ENCODE data around the gene ANK3.

The ANK3 gene

DNA sequence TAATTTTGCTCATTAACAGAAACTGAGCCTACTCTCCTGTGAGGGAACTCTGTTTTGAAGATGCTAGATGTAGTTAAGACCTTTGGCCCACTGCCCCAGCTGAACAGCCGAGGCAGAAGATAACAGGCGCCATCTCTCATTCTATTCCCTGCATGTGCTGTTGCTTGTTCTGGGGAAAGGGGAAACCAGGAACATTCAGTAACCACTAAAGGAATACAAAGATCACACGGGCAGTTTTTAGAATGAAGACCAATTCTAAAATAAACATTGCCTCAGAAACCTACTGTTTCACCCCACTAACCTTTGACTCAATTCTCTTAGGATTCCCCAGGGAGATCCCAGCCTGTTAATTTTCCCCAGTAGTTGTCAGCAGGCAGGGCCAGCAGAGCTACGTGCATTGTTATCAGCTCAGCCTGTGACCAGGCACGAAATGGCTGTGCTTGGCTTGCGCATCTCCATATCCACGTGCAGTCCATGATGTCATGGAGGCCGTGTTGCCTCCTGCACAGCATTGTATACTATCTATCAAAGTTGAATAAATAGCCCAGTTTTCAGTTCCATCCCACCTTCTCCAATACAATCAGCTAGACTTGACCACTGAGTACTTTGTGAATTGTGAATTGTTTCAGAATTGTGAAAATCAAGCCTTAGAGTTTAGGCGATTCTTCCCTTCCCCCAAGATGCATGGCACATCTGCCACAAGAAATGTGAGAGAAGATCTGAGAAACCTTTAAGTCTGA, 36.0 kb downstream of the ANK3 start:
- no peak for DNase-seq
- H3K4me3 Mint-ChIP-seq = no peak overlapping the region
- H3K4me1 Mint-ChIP-seq = no peaks in the 10 kb centered on the region
- CTCF ChIA-PET = no interaction called here
- H3K9me3 Mint-ChIP-seq = no peaks in the 10 kb centered on the region
- no peaks in the 10 kb centered on the region for H3K27me3 Mint-ChIP-seq
- no peak overlapping the region for H3K27ac Mint-ChIP-seq
- H3K36me3 Mint-ChIP-seq = no peaks in the 10 kb centered on the region

DNA sequence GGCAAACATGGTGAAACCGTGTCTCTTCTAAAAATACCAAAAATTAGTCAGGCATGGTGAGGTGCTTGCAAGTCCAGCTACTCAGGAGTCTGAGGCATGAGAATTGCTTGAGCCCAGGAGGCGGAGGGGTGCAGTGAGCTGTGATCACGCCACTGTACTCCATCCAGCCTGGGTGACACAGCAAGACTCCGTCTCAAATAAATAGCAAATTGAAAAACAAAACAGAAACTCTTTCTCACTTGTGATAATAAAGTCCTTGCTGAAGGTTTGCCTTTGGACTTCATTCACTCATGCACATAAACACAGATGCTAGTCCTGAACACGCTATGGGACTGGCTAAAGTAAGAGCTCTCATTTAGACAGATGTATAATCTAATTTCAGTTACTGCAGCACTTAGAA, 37.6 kb downstream of the ANK3 start:
- no peaks in the 10 kb centered on the region for H3K9me3 Mint-ChIP-seq
- H3K36me3 Mint-ChIP-seq = no peaks in the 10 kb centered on the region
- no peak overlapping the region for H3K4me3 Mint-ChIP-seq
- CTCF ChIA-PET = no interaction called here
- no peak overlapping the region for H3K27ac Mint-ChIP-seq
- H3K27me3 Mint-ChIP-seq = no peaks in the 10 kb centered on the region
- H3K4me1 Mint-ChIP-seq = no peaks in the 10 kb centered on the region
- DNase-seq = no peak

DNA sequence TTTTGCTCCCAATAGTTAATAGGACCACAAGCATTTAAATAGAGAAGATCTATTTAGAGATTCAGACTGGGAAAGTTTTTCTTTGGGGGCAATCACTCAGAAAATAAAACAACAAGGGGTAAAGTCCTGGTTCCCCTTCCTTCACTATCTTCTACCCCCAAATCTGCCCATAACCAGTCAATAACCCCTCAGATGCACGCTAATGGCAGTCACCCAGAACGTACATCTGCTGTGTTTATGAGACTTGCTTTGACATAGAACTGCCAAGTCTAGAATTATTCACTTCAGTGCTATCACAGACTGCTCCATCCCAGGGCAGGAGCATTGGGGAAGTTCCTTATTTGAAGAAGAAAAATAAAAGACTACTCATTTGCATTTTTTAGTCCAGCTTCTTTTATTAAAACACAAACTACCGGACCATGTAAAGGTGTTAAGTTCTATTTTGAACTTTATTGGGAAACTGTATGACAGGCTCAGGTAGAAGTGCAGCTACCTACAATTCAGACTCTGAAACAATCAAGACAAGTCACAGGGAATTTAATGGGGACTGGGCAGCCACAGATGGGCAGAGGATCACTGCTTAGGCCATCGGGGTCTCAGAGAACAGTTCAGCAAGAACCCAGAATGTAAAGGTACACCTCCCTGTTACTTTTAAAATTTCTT, 38.4 kb downstream of the ANK3 start:
- Mint-ChIP-seq H3K4me3 (no peak overlapping the region), H3K27me3 (no peaks in the 10 kb centered on the region), H3K9me3 (no peaks in the 10 kb centered on the region), H3K36me3 (no peaks in the 10 kb centered on the region), H3K27ac (no peak overlapping the region), H3K4me1 (no peaks in the 10 kb centered on the region)
- no peak for DNase-seq
- CTCF ChIA-PET = no interaction called here

GRCh38 chr10:60350400-60350799, 39.3 kb downstream of the ANK3 start:
- Mint-ChIP-seq H3K27me3 (no peaks in the 10 kb centered on the region), H3K4me1 (no peaks in the 10 kb centered on the region), H3K4me3 (no peak overlapping the region), H3K36me3 (no peaks in the 10 kb centered on the region), H3K27ac (no peak overlapping the region), H3K9me3 (no peaks in the 10 kb centered on the region)
- no peak for DNase-seq
- CTCF ChIA-PET = no interaction called here

DNA sequence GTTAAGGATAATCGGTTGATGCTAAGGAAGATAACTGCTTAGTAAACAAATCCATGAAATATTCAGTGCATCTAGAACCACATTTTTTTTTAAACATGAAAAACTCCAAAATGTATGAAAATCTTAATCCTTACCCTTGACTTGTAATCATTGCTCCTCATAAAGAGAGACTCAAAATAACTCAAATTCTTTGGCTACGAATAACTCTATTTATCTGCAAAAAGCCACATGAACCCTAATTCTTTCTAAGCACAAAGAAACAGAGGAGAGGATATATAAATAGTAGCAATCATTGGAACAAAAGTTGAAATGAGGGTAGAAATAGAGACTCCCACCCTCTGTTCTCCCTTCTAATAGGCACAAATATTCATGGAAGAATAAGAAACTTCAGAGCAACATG, 40.2 kb downstream of the ANK3 start:
- Mint-ChIP-seq H3K4me1 (no peaks in the 10 kb centered on the region), H3K36me3 (no peaks in the 10 kb centered on the region), H3K4me3 (no peak overlapping the region), H3K27ac (no peak overlapping the region), H3K27me3 (no peaks in the 10 kb centered on the region), H3K9me3 (no peaks in the 10 kb centered on the region)
- CTCF ChIA-PET = no interaction called here
- DNase-seq = no peak

GRCh38 chr10:60348982-60349381, 40.7 kb downstream of the ANK3 start:
- Mint-ChIP-seq H3K36me3 (no peaks in the 10 kb centered on the region), H3K4me3 (no peak overlapping the region)
- CTCF ChIA-PET = no interaction called here

GRCh38 chr10:60347270-60347669, 42.4 kb downstream of the ANK3 start:
- H3K36me3 Mint-ChIP-seq = no peaks in the 10 kb centered on the region
- no peaks in the 10 kb centered on the region for H3K4me1 Mint-ChIP-seq
- CTCF ChIA-PET = no interaction called here

More at GRCh38 chr10:60348982-60349381, 40.7 kb downstream of the ANK3 start:
- Mint-ChIP-seq H3K27me3 (no peaks in the 10 kb centered on the region), H3K4me1 (no peaks in the 10 kb centered on the region), H3K27ac (no peak overlapping the region), H3K9me3 (no peaks in the 10 kb centered on the region)
- no peak for DNase-seq

DNA sequence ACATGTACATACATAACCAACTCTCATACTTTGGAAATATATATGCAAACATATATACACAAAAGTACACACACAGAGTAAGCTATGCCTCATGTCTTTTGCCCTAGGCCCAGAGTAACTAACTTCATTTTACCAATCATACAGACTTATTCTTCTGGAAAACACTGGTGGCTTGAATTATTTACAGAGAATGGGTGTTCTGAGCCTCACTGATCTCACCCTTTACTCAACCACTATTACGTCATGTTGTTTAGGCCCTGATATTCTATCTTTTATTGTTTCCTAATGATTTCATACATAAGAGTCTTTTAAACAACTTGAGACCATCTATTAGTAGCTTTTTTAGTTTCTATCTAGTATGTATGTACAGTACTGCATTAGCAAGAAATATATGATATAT, 43.0 kb downstream of the ANK3 start:
- H3K4me3 Mint-ChIP-seq = no peak overlapping the region
- H3K9me3 Mint-ChIP-seq = no peaks in the 10 kb centered on the region
- CTCF ChIA-PET = no interaction called here
- H3K27me3 Mint-ChIP-seq = no peaks in the 10 kb centered on the region
- DNase-seq = no peak
- H3K27ac Mint-ChIP-seq = no peak overlapping the region
- H3K36me3 Mint-ChIP-seq = no peaks in the 10 kb centered on the region
- no peaks in the 10 kb centered on the region for H3K4me1 Mint-ChIP-seq

More at GRCh38 chr10:60347270-60347669, 42.4 kb downstream of the ANK3 start:
- no peak for DNase-seq
- Mint-ChIP-seq H3K27ac (no peak overlapping the region), H3K4me3 (no peak overlapping the region), H3K27me3 (no peaks in the 10 kb centered on the region), H3K9me3 (no peaks in the 10 kb centered on the region)

DNA sequence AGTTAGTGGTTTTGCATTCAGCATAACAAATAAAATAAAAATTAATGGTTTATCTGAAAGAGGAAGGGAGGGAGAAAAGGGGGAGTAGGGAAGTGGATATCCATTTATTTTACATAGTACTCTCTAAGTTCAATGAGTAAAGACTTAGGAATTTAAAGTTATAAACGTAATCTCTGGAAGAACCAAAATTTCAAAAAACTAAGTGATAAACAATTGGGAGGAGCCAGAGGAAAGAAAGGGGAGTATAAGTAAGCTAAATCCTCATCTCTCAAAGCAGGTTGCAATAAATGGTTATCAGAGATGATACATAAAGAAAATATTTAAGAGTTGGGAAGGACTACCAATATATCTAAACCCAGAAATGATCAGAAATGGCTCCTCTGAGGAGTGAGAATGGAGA, 46.4 kb downstream of the ANK3 start:
- Mint-ChIP-seq H3K36me3 (no peaks in the 10 kb centered on the region), H3K27me3 (no peaks in the 10 kb centered on the region), H3K4me1 (peaks cover 3% of the 10 kb centered on the region), H3K4me3 (no peak overlapping the region), H3K27ac (no peak overlapping the region), H3K9me3 (no peaks in the 10 kb centered on the region)
- no peak for DNase-seq
- CTCF ChIA-PET = no interaction called here

GRCh38 chr10:60341969-60342368, 47.7 kb downstream of the ANK3 start:
- Mint-ChIP-seq H3K9me3 (no peaks in the 10 kb centered on the region), H3K27ac (no peak overlapping the region), H3K36me3 (no peaks in the 10 kb centered on the region), H3K4me3 (no peak overlapping the region), H3K4me1 (peaks cover 3% of the 10 kb centered on the region), H3K27me3 (no peaks in the 10 kb centered on the region)
- CTCF ChIA-PET = no interaction called here
- no peak for DNase-seq

GRCh38 chr10:60340973-60341372, 48.7 kb downstream of the ANK3 start:
- no peaks in the 10 kb centered on the region for H3K36me3 Mint-ChIP-seq
- no peak overlapping the region for H3K27ac Mint-ChIP-seq
- H3K4me3 Mint-ChIP-seq = no peak overlapping the region
- H3K9me3 Mint-ChIP-seq = no peaks in the 10 kb centered on the region
- DNase-seq = no peak
- H3K4me1 Mint-ChIP-seq = peaks cover 3% of the 10 kb centered on the region
- CTCF ChIA-PET = no interaction called here
- no peaks in the 10 kb centered on the region for H3K27me3 Mint-ChIP-seq

GRCh38 chr10:60339757-60340156, 49.9 kb downstream of the ANK3 start:
- Mint-ChIP-seq H3K27ac (no peak overlapping the region), H3K9me3 (no peaks in the 10 kb centered on the region), H3K4me3 (no peak overlapping the region), H3K27me3 (no peaks in the 10 kb centered on the region), H3K36me3 (no peaks in the 10 kb centered on the region), H3K4me1 (peaks cover 3% of the 10 kb centered on the region)
- CTCF ChIA-PET = no interaction called here
- no peak for DNase-seq

- no peak overlapping the region for H3K27ac Mint-ChIP-seq
- DNase-seq = no peak
- no peak overlapping the region for H3K4me3 Mint-ChIP-seq
- no peaks in the 10 kb centered on the region for H3K9me3 Mint-ChIP-seq
- H3K27me3 Mint-ChIP-seq = no peaks in the 10 kb centered on the region
- CTCF ChIA-PET = no interaction called here
- H3K4me1 Mint-ChIP-seq = peaks cover 3% of the 10 kb centered on the region
- no peaks in the 10 kb centered on the region for H3K36me3 Mint-ChIP-seq
Observed at GRCh38 chr10:60338786-60339185, 50.9 kb downstream of the ANK3 start.

DNA sequence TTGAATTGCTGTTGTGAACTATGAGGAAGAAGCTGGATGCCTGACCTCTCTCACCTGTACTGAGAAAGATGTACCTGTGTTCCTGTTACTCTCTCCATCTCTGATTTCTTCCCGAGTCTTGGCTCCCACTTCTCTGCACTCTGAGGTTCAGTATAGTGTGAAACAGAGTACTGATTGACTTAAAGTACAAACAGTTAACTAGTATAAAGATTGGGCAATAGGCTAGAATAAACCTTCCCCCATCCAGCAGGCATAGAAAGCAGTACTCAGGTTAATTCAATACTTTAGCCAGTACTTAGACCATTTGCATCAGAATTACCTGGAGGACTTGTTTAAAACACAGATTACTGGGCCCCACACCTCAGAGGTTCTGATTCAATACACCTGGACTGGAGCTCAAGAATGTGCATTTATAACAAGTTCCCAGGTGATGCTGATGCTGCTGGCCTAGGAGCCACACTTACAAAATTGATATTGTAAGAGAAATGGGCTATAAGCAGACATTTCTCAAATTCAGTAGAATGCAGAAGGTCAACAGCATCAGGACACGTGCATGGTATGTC, 51.6 kb downstream of the ANK3 start:
- peaks cover 3% of the 10 kb centered on the region for H3K4me1 Mint-ChIP-seq
- H3K27ac Mint-ChIP-seq = no peak overlapping the region
- no peaks in the 10 kb centered on the region for H3K36me3 Mint-ChIP-seq
- CTCF ChIA-PET = no interaction called here
- H3K4me3 Mint-ChIP-seq = no peak overlapping the region
- no peaks in the 10 kb centered on the region for H3K9me3 Mint-ChIP-seq
- H3K27me3 Mint-ChIP-seq = no peaks in the 10 kb centered on the region
- DNase-seq = no peak

DNA sequence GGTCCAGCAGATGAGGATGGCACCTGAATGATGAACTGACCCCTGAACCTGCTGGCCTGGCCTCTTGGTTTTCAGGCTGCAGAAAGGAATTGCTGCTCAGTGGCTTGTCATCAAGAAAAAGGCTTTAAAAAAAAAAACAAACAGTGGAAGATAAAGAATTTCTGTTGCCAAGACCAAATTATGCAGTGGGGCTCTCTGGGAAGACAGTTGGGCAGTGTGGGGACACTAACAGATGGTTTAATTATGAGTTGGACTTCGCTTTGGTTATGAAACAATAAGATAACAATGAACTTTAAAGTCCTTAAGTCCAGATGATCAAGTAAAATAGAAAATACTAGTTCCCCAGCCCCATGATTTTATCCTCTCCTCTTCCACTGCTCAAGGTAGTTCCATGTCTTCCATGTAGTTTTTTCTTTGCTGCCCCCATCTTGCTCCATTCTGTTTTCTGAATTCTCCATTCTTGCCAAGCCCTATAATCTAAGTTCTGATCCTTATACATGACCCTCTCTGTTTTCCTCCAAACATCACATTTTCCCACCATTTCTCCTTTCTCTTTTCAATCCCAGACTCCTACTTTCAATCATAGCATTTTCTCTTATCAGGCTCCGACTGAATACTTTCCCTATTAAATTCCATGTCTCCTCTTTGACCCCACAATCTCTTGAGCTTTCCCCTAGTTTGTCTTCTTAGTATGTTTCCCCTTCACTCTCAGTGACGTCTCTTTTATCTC, 52.6 kb downstream of the ANK3 start:
- CTCF ChIA-PET = no interaction called here
- Mint-ChIP-seq H3K9me3 (no peaks in the 10 kb centered on the region), H3K27me3 (no peaks in the 10 kb centered on the region), H3K4me3 (no peak overlapping the region), H3K4me1 (peaks cover 3% of the 10 kb centered on the region), H3K36me3 (no peaks in the 10 kb centered on the region), H3K27ac (no peak overlapping the region)
- DNase-seq = no peak

All from activated naive CD4-positive, alpha-beta T cell treated with anti-CD3 and anti-CD28 coated beads, Interleukin-2, amount 10 ng/mL, durations not matched to agents 7 days and 5 days (primary cell).